GM21723 (cell line): ENCODE measurements around the gene SKAP1.

Experiments used
- ATAC-seq: cut with Tn5 transposase; IDR thresholded peaks from one replicate; pipeline ENCODE4 v1.9.1; 2021; ENCODE audit warnings: mild to moderate bottlenecking, moderate library complexity; ENCODE audit not compliant: unreplicated experiment

Gene SKAP1

DNA sequence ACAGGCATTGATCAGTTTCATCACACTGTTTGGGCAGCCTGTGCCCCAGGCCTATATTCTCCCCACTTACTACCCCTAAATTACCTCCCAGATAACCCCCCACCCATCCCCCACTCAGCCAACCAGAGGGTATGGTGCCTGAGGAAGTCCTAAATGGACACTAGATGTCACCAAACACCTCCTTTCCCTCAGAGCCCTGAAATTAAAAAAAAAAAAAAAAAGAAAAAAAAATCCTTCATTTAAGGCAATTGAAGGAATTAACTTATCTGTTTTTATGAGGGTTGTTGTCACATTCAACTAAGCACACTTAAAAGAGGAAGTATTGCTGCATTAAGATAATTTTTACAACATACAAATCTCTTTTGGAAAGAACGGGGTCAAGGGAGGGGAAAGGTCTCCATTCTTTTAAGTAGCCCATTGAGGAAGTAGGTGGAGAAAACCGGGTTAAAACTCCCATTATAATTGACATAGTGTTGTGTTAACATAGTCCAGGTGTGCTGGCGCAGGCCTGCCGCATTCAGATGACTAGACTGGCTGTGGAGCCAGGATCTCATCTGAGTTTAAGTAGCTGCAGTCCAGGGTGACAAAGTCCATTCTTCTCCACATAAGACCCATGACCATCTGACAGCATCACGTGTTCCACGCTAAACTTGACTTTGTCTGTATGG lies 276.2 kb downstream of the SKAP1 start:
- no peak for ATAC-seq

DNA sequence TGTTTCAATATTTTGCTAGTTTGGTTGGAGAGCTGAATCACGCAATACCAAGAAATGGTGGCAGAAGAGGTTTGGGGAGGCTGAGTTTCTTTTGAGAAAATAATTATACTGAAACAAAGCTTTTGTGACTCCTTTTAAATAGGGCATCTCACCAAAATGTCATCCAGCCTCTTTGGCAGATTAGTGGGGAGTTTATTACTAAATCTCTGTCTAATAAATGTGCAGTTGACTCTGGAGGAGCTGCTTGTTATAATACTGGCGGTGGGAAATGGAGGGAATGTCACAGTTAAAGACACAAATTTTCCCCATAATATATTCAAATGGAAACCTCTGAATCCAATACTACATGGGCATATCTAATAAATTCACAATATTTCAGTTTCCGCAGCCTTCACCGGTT lies 277.7 kb downstream of the SKAP1 start:
- ATAC-seq, result no peak

DNA sequence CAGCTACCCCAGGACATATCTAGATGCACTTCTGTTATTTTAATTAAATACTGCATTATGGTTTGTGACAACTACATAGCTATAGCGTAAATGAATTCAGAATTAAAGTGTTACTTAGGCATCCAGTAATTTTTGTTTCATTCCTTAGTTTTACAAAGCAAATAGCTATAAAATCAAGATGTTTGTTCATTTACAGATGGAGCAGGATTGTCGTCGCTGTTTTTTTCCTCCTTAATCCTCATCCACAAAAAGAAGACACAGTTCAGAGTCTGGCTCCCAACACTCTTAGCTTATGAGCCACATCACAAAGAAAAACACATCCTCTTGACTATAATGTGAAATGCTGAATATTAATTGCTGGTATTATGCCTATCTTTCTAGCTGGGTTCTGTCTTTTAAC lies 278.8 kb downstream of the SKAP1 start:
- ATAC-seq, result no peak

DNA sequence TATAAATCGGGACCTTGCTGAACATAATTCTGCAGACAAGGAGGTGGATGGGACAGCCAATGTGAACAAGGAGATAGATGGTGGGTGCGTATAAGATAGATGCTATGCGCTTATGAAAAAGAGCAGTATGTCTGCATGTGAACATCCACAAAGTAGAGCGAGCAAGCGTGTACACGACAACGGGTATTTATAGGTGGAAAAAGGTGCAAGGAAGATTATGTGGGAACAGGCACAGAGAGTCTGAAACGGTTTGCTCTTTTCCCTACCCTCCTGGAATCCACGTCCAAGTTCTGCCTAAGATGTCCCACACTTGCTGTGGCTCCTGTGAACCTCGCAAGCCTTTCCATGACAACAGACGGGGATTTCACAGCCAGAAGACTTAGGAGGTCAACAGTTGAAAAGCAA lies 279.4 kb downstream of the SKAP1 start:
- no peak for ATAC-seq

DNA sequence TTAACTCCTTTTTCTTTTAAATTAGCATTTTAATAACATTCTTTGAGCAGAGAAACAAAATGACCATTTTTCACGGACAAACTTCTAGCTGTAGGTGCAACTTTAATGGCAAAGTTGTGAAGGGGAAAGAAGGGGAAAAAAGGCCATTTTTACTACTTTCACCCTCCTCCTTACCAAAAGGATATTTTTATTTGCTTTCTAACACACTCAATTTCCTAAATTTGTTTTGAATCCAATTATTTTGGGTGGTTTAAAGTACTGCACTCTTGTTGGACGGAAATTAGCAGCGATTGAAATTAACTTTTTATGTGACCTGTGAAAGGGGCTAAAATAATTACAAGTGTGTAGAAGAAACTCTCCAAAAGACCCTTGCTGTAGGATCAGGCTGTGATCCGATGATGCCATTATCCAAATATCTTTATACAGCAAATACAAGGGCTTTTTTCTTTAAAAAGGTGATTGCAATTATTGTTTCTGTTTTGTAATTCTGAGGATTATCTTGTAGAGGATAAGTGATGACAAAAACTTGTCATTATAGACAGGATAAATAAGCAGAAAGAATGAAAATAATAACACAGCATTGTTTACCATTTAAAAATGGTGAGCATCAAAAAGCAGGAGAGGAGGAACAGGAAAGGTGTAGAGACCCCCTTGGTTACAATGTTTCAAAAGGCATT lies 280.1 kb downstream of the SKAP1 start:
- no peak for ATAC-seq

DNA sequence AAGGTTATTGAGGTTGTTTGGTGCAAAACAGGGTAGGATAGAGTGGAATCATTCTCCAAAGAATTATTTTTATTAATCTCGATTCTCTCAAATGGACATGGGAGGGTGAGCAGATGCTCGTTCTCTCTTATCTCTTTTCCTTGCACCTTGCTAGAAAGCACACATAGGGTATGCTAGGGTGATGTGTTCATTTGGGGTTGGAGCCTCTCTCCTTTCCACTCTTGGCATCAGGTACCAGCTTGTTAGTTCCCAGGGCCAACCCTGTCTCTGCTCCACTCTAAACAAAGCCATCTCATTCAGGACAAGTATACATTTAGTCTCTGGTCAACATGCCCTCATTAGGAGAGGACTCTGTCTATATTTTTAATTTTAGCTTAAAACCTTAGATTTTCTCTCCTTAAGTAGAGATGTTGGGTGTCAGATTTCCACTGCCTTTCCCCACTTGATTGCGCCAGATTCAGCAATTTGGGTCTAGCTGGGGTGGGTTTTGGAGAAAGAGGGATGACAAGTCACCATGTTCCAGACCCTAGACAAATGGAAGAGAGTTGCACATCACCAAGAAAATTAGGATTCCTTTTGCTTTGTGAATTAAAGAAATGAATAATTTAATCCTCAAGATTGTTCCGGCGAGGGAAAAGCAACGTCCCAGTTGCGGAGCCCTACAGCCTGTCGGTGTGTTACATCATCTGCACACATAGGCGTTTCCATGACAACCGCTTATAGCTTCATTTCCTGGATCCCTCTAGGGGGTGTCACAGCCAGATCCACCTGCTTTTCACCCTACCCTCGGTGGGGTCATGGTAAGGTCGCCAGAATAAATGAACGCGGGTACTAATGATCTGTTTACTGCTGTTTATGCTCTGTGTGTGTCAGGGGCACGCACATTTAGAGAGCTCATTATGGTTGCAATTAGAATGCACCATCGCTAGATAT lies 280.9 kb downstream of the SKAP1 start:
- no peak for ATAC-seq

DNA sequence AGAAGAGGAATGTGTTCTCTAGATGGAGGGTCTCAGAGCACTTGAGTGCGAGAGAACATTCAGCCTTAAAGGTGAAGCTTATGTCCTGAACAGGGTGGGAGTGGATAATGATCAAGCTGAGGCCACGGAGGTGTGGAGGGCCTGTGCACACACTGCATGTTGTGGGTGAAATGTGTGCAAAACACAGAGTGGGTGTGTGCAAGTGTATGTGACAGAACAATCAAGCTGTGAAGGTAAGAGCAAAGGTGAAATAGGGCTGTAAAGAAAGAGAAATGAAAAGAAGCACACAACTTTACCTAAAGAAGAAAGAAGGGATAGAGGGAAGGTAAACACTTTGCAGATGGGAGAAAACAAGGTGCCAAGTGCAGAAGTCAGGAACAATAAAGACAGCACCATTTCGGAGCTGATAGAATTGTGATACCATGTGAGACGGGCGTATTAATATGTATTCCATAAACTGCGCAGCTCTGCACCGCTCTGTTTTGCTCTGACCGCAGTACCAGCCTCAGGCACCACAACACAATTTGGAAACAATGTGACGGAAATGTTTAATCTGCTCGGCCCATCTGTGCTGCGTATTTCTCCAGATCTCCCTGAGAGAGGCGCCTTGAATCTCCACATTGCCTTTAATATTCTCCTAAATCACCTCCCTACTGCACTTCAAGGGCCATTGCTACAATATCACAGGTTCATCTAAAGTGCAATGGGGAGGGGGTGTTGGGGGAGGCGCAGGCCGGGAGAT lies 281.8 kb downstream of the SKAP1 start:
- ATAC-seq, result no peak

DNA sequence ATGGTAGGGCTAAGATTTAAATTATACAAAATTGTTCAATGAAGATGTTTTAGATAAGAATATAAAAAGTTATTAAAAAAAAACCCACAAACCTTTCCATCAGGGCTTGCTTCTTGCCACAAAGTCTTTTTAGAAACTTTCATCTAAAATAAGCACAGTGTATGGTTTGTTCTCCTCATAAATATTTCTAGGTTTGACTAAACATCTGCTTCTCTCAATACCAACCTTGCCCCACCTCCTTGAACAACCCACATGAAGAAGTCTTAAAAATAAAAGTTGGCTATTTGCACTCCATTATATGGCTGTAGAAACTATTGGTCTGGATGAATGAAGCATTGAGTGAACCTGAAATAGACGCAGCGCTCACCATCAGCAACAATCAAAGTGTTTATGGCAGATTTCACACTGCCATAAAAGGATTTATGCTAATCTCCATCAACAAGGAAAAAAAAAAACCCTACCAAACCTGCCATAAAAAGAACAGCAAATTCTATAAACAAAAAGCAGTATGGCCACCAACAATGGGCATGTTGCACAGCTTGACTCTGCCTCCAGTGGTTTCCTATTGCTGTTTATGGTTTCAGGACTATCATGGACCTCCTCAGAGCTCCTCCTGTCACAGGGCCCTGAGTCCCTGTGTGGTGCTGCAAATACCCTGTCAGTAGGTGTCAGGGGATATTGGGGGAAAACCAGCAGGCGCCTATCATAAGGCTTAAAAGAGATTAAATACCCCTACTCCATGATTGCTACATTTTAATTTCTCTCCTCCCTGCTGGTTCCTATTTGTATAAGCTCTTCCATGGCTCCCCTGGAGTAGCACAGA lies 284.8 kb downstream of the SKAP1 start:
- no peak for ATAC-seq

DNA sequence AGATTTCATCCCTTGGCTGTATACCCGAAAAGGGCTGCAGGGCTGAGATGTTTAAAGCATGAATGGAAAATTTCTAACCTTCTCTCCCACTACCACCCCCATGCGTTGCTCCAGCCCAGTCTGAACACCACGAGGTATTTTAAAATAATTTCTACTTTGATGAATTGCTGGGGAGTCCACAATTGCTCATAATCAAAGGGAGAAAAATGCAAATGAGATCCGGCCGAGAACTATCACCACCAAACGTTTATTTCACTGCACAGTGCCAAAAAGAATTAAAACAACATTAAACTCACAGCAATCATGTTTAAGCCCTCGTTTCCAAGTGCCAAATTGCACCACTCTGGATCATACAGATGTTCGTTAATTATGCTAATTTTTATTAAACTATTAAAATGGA lies 285.8 kb downstream of the SKAP1 start:
- no peak for ATAC-seq

DNA sequence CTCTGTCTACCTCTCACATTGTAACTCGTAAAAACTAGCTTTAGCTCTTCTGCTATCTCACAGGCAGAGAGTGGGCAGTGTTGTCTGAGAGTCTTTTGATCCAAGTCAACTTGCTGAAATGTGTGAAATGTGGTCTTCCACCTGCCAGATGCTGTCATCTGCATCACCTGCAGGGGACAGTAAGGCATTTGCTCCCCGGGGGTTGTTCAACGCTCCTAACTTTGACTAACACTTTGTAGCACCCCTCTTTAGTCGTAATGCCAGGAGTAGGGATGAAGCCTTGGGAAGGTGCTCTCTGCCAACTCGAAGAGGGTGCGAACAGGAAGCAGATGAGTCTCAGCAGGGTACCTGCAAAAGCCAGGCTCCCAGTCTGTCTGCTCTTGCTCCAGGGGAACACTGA lies 286.4 kb downstream of the SKAP1 start:
- ATAC-seq, result no peak

DNA sequence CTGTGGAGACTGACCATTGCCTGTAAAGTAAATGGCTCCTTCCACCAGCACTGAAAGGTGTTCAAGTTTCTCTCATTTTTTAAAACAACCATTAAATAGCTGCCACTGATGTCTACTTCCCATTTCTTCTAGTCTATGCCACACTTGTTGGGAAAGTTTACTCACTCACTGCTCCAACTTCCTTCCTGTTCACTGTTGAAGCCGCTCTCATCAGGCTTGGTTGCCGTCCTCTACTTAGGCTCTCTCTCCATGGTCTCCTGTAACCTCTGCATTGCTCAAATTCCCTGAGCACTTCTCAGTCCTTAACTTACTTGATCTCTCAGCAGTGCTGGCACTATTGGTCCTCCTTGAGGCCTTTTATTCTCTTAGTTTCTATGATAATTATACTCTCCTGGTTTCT lies 290.1 kb downstream of the SKAP1 start:
- no peak for ATAC-seq

DNA sequence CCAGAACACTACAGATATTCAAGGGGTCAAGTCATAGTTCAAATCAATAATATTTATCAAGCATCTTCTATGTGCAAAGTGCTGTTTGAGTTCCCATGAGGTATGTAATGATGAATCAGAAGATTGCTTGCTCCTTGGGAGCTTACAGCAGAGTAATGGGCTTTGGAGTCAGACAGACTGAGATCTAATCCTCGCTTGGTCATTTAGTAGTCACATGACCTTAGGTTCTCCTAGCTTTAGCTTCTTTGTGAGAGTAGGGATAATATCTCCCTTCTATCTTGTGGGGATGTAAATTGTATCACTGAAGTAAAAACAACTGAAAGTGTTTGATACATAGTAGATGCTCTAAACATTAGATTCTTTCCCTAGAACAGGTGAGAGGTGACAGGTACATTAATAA lies 292.4 kb downstream of the SKAP1 start:
- ATAC-seq, result no peak

DNA sequence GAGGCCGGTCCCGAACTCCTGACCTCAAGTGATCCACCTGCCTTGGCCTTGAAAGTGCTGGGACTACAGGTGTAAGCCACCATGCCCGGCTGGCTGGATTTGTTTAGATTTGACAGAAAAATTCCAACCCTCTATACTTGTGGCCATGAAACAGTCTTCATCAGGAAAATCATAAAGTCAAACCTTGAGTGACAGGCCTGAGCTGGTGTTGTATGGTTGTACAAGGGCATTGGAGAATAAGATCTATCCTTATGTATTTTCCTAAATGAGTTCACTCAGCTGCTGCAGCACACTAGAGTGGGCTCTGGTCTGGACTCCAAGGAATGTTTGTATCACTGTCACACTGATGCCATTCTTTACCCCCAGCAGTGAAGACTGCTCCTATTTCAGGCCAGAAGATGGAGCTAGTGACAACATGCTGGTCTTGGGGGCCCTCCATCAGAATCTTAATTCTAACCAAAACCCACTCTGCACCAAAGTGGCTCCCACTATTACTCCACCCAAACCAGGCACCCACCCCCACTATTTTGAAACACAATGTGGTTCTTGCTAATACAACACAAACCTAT lies 295.0 kb downstream of the SKAP1 start:
- no peak for ATAC-seq

DNA sequence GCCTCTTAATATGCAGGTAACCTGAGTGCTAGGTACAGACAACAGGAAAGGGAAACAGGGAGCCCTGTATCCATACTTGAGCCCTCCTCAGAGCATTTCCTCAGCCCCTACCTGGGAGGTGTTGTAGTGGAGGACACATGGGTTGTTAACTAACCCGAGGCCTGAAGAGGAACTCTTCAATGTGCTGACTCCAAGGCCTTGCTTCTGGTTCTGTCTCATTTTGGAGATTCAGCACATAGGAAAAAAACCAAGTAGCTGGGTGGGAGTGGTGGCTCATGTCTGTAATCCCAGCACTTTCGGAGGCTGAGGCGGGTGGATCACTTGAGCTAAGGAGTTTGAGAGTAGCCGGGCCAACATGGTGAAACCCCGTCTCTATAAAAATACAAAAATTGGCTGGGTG lies 297.6 kb downstream of the SKAP1 start:
- ATAC-seq, result no peak

DNA sequence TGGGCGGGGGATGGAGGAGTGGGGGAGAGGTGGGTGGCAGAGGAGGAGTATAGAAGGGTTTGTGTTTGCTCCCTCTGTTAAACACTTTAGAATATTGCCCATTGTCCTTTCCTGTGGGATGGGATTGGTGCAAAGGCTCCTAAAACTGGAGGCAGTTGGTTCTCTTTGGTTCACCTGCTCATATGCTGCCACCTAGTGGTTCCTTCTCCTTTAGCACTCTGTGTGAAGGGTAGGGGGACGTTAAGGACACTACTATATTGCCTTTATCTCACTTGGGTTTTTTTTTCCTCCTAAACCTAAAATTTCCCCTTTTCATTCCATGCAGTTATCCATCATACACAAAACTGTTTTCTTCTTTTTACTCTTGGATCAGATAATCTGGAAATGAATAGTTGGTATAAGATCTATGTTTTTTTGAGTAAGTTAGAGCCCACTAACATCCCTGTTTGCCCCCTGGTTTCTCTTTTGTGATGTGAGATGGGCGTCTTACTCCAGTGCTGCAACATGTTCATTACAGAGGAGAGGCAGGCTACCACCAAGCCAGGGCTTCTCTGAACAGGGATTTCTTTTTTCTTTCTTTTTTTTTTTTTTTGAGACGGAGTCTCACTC lies 298.7 kb downstream of the SKAP1 start:
- ATAC-seq, result no peak

DNA sequence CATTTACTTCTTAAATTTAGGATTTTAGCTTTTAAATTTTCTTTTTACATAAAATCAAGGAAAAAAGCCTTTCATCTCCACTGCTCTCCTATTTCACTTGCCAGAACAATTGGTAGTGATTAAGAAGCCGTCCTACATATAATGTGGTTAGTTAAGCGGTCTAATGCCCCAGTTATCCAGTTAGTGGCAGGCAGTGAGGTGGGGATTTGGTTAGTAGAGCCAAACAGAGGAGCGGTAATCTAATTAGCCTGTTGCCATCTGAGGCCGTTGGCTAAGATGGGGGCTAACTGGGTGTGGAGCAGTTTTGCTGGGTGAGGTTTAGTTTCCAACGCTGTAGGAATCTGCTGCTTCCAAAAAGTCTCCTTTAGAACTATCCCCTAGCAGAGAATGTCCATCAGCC lies 300.0 kb downstream of the SKAP1 start:
- ATAC-seq, result no peak

DNA sequence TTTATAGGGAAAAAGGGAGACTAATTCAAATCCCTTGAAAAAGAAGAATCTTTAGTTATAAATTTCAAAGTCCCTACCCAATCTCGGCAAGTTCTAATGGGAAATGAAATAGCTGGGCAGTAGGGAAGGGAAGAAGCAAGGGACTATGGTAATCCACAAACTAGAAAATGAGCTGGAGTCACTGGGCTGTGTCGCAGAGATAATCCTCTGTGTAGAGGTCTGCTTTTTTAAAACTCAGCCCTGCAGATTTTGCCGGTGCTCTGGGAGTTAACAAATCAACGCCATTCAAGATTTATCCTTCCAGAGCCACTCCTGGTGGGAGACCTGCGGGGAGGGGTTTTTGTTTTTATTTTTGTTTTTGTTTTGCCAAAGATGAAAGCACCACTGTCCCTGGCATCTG lies 301.6 kb downstream of the SKAP1 start:
- no peak for ATAC-seq

DNA sequence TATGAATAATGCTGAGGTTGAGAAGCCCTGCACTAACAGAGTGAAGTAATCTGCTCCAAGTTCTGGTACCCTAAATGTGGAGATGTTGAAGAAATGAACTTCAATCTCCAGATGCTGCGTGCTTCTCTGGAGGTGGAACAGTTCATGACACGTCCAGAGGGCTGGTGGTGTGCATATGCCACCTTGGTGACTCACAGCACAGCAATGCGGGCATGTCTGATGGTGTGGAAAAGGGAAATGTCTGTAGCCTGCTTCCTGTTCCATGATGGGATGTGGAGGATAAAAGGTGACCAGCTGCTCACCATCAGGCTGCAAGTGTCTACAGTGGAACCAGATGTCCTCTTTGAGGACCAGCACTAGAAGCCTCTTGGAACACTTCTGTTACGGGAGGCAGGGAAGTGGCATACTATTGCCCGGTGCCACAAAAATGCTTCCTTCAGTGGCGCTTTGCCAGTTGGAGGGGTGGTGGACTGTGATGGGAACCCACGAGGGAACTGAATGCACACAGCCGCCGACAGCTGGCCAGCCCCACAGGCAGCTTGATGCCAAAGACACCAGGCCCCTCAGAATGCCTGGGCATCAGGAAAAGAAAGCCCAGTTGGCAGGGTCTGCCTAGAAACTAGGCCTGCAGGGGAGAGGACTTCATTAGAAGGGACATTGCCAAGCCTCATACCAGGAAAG lies 302.5 kb downstream of the SKAP1 start:
- ATAC-seq, result no peak

DNA sequence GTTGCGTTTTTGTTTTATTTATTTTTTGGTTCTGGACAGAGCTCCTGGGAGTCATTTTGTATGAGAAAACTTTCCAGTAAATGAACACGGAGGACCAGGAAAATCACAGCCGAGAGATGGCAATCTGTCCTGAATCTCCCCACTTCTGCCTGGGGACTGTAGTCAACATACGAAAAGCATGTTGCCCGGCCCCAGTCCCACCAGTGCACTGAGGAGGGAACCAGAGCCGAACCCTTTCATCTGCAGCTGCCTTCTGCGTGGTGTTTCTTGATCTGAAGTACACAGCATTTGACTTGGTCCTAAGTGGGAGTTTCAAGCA lies 303.5 kb downstream of the SKAP1 start:
- no peak for ATAC-seq
